Astrocyte of the spinal cord (primary cell): Measurements from ENCODE around the gene MSANTD1.
A peak's percentile ranks its signal among the peaks of the same experiment; 100 is the strongest.

ENCODE experiments used
- DNase-seq: peaks from one replicate; pipeline ENCODE4 v3.0.0; 2011; ENCODE audit warnings: low read depth, low spot score
- H3K4me3 ChIP-seq: 2 replicates; pipeline ENCODE4 v1.5.1; 2011; ENCODE audit warnings: low read depth, mild to moderate bottlenecking, low read length, moderate library complexity
- in situ Hi-C: cut with HindIII; loops from 2 replicates; pipeline ENCODE4 v1.10.0; 2017; ENCODE audit warnings: low sequenced_read_pairs
- TF ChIP-seq, protein P1 (sequence below): IDR thresholded peaks from 2 replicates; pipeline ENCODE4 v1.5.1; 2012; ENCODE audit warnings: low read depth, mild to moderate bottlenecking, low read length, inconsistent platforms

Gene MSANTD1

DNA sequence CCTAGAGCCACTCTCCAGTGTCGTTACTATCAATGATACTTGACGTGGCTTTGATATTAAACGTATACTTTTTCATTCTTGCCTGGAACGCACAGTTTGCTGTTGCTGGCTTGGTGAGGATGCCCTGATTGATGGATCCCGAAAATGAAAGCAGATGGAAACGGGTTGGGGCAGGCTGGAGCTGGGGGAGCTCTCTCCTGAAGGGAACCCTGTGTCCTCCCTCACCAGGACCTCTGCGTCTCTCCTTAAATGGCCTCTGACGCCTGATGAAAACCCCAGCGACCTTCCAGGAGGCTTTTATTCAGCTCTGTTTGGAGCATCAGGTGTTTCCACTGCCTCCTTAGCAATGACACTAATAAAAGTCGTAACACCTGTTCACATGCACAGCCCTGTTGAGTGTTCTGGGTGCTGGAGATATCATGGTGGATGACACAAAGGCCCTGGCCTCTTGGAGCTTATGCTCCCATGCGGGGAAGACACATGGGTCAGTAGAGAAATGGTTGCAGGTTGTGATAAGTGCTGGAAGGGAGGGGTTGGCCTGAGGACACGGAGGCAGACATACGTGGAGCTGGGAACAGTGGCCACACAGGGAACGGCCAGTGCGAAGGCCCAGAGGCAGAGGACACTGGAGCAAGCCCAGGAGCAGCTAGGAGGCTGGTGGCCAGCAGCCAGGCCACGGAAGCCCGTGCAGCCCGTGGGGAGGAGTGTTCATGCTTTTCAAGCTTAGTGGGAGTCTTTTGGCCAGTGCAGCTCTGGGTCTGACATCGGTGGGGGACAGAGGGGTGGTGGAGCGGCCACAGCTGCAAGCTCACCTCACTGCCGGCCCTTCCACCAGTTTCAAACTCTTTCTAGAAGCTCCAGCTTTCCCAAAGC lies 7.5 kb downstream of the MSANTD1 start:
- in situ Hi-C loops = no loop called here
- no peak for DNase-seq
- TF ChIP-seq, protein P1, sequence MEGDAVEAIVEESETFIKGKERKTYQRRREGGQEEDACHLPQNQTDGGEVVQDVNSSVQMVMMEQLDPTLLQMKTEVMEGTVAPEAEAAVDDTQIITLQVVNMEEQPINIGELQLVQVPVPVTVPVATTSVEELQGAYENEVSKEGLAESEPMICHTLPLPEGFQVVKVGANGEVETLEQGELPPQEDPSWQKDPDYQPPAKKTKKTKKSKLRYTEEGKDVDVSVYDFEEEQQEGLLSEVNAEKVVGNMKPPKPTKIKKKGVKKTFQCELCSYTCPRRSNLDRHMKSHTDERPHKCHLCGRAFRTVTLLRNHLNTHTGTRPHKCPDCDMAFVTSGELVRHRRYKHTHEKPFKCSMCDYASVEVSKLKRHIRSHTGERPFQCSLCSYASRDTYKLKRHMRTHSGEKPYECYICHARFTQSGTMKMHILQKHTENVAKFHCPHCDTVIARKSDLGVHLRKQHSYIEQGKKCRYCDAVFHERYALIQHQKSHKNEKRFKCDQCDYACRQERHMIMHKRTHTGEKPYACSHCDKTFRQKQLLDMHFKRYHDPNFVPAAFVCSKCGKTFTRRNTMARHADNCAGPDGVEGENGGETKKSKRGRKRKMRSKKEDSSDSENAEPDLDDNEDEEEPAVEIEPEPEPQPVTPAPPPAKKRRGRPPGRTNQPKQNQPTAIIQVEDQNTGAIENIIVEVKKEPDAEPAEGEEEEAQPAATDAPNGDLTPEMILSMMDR = no peak
- no peak overlapping the region for H3K4me3 ChIP-seq

DNA sequence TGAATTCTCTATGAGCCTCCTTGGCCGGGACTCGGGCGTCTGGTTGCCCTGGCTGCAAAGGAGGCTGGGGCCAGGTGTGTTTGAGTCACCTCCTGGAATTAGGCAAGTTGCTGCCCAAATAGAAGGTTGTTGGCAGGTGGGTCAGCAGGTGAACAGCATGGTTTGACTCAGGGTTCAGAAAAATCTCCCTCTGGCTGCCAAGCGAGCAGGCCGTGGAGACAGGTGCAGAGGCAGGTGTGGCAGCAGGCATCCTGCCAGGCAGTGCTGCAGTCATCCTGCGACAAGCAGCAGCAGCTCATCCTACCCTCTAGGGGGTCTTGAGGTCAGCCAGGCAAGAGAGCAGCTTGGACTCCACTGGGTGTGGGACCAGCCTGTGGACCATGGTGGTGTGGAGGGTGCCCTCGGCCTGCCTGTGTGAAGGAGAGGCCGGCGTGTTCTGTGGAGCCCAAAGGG lies 8.2 kb downstream of the MSANTD1 start:
- no peak for DNase-seq
- TF ChIP-seq, protein P1 = no peak
- H3K4me3 ChIP-seq = no peak overlapping the region
- in situ Hi-C loops = no loop called here

DNA sequence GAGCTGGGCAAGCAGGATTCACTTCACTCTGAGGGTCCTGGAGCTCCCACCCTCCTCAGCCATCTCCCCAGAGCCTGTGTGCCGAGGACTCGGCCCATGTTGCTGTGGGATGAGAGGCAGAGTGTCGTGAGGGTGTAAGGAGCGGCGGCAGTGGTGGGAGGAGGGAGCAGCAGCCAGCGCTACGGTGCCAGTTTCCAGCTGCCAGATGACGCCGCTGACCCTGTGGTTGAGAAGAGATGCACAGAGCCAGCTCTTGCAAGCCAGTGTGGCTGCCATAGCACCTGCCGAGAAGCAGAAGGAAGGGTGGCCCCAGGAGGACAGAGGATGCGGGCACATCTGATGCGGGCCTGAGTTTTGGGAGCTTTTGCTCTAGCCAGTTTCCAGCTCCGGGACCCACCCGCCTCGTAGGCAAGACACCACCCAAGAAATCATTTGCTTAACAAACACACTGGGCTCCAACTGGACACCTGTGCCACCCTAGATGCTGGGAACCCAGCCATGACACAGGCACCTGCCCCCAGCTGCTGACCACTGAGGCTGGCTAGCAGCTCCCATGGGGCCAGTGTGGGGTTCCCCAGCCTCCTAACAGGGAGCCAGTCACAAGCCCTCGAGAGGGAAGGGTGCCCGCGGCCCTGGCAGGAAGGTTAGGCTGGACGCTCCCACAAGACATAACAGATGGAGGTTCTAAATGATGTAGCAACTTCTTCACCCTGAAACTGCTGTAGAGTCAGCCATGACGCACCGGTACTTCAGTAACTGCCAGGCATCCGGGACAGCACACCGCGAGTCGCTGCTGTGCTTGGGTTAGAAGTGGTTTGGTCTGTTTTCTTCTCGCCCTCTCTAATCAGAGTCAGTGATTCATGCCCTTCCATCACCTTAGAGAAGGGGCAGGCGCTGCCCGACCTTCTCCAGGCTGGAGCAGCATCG lies 8.9 kb downstream of the MSANTD1 start:
- in situ Hi-C loops = no loop called here
- no peak overlapping the region for H3K4me3 ChIP-seq
- TF ChIP-seq, protein P1 = no peak
- DNase-seq = peak; percentile 52

DNA sequence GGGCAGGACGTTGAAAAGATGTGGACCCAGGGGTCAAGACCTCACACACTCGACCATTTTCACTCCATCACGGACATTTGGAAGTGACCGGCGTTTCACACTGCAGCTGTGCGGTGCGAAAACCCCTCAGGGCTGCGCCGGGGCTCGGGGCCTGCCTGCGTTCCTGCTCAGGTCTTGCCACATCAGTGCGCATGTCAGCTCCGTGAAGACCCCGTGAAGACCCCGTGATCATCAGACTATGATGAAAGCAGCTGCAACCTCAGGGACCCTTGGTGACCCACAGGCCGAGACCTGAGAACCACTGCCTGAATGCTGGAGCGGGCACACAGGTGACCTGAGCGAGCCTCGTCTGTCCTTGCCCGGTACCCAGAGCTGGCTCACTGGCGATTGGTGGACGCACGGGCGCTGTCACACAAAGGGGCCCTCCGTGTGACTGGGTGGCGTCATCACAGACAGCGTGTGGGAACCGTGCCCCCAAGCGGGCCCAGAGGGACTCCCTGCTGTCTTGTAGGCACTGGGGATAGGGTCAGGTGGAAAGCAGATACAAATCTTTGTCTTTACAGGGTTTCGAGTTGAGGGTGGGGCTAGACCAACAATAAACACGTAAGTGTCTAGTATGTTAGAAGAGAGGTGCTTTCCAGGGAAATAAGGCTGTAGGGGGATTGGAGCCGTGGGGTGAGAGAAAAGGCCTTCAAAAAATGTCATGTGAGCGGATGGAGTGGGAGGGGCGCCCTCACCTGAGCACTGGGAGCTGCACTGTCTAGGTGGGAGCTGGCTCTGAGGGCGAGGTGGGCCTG lies 12.7 kb downstream of the MSANTD1 start:
- in situ Hi-C loops = no loop called here
- no peak for DNase-seq
- TF ChIP-seq, protein P1 = no peak
- H3K4me3 ChIP-seq = no peak overlapping the region

DNA sequence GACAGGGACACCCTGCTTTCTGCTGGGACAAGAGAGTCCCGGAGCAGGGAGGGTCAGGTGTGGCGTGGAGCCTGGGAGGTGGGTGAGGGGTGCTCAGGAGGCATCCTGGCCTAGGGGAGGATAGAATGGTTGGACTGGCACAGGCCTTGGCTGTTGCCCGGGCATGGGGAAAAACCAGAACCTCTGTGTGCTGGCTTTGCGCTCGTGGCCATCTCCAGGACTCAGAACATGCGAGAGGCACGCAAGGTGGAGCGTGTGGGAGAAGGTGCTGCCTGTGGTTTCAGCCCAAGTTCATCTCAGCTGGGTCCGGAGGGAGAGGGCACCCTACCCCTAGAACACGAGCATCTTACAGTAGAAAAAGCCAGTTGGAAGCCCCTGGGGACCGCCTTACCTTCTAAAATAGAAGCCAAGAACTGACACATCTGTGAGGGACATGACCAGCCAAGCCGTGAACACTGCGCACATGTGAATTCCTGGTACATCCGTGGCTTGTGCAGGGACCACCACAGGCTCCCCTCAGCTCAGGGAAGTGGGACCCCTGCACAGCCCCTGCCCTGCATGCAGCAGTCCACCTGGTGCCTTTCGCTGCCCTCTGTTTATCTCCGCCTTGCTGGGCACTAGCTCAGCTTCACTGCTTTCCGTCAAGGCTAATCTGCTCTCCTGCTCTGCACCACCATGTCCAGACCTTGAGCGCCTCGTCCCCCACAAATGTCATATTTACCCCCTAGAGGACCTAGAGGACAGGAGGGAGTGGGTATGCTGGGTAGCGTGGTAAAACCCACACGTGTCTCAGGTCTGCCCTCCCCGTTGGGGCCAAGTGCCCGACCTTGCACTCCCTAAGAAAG lies 13.5 kb downstream of the MSANTD1 start:
- in situ Hi-C loops = no loop called here
- H3K4me3 ChIP-seq = no peak overlapping the region
- no peak for DNase-seq
- TF ChIP-seq, protein P1 = no peak
